NCI-H1694 treated with DMSO at 0.1 percent for 48 hours (cell line): ENCODE measurements around the gene SYVN1.

Source experiments
- DNase-seq: peaks from one replicate; lab custom pipeline; 2025; lab: John Stamatoyannopoulos, UW

SYVN1 gene

DNA sequence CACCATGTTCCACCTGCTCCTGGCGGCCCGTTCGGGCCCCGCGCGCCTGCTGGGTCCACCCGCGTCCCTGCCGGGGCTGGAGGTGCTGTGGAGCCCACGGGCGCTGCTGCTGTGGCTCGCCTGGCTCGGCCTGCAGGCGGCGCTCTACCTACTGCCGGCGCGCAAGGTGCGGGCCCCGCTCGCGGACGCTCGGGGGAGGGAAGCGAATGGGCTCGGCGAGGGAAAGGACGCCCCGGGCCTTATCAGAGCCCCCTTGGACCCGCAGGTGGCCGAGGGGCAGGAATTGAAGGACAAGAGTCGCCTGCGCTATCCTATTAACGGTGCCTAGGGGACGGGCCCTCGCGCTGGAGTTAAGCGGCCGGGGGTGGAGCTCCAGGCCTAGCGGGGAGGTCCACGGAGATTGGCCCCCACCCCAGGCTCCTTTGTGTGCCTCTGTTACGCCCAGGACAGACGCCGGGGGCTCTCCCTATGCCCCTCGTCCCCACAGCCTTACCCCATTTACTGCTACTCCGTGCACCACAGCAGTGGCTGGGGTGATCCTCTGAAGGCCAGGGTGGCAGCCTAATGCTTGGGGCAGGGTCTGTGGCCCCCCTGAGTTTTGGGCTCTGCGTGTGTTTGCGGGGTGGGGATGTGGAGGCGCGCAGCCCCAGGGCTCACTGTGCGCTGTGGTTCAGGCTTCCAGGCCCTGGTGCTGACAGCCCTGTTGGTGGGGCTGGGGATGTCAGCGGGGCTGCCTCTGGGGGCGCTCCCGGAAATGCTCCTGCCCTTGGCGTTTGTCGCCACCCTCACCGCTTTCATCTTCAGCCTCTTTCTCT, 21.6 kb downstream of the SYVN1 start:
- no peak for DNase-seq

DNA sequence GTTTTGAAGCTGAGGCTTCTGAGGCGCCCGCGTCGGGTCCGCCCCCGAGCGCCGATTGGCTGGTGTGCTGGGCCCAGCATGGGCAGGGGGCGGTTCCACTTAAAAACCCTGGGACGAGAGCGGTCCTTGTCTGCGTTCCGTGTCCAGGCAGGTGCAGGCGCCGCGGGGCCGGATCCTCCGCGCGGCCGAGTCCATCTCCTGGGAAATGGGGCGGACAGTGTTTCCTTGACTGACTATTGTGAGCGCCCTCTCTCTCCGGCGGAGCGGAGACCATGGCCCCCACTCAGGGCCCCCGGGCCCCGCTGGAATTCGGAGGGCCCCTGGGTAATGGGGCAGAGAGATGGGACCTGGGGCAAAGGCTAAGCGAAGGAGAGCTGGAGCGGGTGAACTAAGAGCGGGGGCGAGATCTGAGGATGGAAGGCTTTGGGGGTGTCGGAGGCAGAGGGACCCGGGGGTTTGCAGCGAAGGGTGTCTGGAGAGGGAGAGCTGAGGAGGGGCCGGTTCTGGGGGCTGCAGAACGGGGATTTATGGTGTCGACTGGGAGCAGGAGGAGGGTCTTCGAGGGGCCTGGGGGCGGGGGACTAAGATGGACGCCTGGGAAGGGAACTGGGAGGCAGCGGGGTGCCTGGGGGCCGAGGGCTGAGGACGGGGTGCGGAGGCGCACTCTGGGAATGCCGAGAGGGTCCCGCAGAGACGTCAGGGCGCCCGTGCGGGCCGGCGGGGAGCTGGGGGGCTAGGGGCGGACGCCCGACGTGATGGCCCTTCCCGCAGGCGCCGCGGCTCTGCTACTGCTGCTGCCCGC, 22.4 kb downstream of the SYVN1 start, which contains the start of gene TM7SF2:
TSS of gene TM7SF2 (plus strand) at position 129 of the 802 bp plus-strand sequence. CDS start at position 273, 144 bp downstream.
- DNase-seq = peak; percentile 75

DNA sequence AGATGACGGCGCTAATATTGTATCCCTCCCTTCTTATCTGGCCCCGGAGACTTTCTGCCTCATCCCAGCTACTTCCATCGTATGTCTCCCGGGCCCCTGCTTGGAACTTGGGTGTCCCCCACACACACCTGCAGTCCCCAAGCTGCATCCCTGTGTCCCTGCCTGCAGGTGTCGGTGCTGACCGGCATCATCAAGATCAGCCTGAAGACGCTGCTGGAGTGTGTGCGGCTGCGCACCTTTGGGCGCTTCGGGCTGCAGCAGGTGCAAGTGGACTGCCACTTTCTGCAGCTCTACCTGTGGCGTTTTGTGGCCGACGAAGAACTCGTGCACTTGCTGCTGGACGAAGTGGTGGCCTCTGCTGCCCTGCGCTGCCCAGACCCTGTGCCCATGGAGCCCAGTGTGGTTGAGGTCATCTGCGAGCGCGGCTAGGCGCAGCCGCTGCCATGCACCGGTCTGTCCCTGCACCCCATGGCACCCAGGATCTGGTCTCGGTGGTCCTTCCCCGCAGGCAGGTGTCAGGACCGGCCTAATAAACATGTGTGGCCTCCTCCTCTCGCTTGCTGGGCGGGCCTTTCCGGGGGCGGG, 23.1 kb downstream of the SYVN1 start:
- DNase-seq = no peak

DNA sequence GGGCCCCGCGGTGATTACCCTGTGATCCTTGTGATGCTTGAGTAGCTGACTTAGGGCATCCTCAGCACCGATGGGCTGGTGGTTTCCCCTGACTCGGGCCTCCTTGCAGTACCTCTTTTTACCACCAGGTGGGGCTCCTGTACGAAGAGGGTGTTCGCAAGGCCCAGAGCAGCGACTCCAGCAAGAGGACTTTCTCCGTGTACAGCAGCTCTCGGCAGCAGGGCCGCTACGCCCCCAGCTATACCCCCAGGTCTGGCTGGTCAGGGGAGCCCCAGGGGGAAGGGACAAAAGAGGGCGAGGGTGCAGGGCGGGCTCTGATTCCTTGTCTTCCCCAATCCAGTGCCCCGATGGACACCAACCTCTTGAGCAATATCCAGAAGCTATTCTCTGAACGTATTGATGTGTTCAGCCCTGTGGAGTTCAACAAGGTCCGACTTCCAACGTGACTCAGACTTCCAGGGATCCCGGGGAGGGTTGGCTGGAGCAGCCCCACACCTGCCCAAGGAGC, 23.9 kb downstream of the SYVN1 start:
- peak; percentile 66 for DNase-seq

DNA sequence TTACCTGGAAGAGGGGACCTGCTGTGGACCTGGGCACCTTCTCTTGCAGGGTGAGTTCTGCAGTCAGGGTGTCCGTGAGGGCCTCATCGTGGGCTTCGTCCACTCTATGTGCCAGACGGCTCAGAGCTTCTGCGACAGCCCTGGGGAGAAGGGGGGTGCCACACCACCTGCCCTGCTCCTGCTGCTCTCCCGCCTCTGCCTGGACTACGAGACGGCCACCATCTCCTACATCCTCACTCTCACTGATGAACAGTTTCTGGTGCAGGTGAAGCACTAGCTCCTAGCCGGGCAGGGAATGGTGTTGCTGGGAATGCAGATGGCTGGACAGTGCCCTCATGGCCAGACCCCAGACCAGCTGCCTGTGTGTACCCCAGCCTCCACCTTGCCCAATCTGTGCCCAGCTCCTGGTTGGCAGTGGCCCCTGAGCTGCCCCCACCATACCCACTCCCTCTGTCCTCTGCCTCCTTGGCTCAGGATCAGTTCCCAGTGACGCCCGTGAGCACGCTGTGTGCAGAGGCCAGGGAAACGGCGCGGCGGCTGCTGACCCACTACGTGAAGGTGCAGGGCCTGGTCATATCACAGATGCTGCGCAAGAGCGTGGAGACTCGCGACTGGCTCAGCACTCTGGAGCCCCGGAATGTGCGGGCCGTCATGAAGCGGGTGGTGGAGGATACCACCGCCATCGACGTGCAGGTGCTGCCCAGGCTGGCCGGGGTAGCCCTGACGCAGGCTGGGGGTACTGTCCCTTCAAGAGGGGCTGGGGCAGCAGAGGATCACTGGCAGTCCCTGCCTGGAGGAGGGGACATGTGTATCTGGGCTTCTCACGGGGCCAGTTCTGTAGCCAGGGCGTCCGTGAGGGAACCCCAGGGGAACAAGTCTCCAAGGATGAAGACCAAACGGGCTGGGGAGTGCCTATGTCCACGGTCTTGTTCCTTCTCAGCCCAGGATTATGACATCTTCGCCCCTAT, 24.8 kb downstream of the SYVN1 start:
- DNase-seq = no peak

DNA sequence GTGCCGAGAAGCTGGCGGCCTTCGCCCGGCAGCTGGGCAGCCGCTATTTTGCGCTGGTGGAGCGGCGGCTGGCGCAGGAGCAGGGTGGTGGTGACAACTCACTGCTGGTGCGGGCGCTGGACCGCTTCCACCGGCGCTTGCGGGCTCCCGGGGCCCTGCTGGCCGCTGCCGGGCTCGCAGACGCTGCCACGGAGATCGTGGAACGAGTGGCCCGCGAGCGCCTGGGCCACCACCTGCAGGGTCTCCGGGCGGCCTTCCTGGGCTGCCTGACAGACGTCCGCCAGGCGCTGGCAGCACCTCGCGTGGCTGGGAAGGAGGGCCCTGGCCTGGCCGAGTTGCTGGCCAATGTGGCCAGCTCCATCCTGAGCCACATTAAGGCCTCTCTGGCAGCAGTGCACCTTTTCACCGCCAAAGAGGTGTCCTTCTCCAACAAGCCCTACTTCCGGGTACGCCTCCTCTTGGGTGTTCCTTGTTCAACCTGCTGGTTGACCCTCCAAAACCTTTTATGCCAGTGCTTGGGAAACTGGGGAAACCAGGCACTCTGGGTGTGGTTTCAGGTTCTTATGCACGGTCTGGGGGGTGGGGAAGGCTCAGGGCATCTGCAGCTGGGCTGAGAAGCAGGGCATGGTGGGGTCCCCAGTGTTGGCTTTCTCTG, 25.7 kb downstream of the SYVN1 start:
- DNase-seq = no peak

DNA sequence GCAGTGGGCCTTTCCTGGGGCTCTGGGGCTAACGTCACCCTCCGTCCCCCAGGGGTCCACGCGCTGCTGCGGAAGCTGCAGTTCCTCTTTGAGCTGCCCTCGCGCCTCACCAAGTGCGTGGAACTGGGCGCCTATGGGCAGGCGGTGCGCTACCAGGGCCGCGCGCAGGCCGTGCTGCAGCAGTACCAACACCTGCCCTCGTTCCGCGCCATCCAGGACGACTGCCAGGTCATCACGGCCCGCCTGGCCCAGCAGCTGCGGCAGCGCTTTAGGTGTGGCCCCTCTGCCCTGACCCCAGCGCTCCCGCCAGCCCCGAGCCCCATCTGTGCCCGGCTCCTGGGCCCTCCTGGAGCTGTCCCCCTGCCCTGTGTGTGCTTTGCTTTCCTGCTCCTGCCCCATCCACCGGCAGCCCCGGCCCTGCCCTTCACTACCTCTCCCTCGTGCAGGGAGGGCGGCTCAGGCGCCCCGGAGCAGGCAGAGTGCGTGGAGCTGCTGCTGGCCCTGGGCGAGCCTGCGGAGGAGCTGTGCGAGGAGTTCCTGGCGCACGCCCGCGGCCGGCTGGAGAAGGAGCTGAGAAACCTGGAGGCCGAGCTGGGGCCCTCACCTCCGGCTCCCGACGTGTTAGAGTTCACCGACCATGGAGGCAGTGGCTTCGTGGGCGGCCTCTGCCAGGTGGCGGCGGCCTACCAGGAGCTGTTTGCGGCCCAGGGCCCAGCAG, 26.4 kb downstream of the SYVN1 start:
- no peak for DNase-seq

DNA sequence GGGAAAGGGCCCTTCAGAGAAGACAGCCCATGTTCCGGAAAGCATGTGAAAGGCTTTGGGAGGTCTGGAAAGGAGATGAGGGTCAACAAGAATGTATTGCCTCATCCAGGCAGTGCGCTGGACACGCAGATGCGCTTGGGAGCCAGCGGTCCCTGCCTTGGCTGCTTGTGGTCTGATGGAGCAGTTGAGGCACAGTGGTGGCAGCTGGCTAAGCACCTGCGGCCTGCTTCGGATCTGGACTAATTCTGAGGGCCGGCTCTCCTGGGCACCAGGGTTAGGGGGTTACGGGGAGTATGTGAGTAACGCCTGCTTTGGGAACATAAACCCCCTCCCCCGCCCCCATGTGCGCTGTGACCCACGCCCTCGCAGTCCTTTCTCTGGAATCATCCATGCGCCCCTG, 27.2 kb downstream of the SYVN1 start:
- DNase-seq = no peak

DNA sequence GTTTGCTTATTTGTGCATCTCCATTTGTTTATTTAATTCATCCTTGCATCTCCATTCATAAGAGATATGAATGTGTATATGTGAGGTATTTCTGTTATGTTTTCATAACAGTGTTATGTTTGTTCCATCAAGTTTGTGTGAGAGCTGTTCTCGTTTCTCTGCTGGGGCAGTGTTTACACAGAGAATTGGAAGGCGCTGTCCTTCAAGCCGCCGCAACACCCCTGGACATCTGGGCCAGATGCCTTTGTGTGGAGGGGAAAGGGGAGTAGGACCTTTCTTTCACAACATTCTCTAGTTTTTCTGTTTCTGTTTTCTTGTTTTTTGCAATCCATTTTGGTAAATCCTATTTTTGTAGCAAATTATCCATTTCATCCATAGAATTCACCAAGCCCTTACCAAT, 29.7 kb downstream of the SYVN1 start:
- no peak for DNase-seq

DNA sequence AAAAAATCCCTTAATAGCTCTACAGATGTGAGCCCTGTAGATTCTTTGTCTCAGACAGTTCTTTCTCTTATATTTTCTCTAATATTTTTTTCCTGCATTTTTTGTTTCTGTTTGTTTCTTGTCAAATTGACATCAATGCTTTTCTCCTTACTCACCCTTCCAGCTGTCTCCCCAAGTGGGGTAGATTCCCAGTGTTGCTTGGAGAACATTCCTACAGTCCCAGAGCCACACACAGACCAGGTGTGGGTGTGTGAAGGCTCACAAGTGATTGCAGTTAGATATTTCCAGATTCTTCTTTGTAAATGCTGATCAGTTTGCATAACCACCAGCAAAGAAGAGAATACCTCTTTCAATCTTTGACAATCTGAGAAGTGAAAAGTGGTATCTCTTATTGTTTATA, 30.8 kb downstream of the SYVN1 start:
- no peak for DNase-seq

DNA sequence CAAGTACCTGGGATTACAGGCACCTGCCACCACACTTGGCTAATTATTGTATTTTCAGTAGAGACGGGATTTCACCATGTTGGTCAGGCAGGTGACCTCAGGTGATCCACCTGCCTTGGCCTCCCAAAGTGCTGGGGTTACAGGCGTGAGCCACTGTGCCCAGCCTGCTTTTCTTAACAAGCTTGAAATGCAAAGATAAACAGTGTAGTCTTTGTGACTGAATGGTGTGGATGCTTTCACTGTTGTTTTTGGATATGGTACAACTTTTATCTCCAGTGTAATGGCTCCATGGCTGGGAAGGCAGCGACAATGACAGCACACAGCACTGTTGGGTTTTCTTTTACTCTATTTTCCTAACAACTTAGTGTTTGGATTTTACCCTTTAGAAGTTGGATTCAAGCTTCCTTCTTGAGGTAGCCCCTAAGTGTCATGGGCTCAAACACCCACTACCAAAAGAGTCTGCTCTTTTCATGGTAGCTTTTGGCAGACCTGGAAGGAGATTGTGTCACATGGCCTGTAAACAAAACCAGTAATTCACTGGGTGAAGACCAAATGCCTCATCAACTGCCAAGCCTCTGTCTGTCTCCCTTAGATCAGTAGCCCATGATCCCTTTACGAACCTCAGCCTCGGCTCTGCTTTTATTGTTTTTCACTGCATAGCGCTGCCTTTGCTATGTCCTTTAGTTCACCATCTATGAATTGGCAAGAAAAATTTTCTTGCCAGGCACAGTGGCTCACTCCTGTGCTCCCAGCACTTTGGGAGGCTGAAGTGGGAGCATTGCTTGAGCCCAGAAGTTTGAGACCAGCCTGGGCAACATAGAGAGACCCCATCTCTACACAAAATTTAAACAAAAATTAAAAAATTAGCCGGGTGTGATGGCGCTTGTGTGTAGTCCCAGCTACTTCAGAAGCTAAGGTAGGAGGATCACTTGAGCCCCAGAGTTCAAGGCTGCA, 31.9 kb downstream of the SYVN1 start:
- DNase-seq = no peak

DNA sequence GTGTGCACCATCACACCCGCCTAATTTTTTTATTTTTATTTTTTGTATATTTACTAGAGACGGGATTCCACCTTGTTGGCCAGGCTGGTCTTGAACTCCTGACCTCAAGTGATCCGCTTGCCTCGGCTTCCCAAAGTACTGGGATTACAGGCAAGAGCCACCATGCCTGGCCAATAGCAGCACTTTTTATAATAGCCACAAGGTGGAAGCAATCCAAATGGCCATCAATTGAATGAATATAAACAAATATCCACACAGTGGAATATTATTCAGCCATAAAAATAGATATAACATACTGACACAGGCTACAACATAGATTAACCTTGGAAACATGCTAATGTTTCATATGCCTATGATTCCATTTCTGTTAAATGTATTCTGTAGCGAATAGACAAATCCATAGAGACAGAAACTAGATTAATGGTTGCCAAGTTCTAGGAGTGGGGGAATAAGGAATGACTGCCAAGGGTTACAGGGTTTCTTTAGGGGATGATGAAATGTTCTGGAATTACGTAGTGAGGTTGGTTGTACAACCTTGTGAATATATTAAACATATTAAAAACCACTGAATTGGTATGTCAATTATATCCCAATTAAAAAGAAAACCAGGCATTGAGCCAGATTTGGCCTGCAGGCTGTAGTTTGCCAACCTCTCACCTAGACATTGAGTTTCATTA, 33.5 kb downstream of the SYVN1 start:
- DNase-seq = no peak

DNA sequence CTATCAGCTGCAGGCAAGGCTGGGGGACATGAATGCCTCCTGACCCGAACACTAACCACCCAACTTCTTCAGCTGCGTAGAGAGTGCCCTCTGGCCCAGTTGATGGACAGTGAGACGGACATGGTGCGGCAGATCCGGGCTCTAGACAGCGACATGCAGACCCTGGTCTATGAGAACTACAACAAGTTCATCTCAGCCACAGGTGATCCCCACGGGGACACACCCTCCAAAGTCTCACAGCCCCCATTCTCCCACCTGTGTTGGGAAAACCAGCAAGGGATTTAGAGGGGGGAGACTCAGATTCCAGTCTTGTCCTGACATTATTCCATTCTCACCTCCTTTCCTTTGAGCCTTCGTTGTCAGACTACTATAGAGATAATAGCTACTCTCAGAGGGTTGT, 37.4 kb downstream of the SYVN1 start:
- no peak for DNase-seq

DNA sequence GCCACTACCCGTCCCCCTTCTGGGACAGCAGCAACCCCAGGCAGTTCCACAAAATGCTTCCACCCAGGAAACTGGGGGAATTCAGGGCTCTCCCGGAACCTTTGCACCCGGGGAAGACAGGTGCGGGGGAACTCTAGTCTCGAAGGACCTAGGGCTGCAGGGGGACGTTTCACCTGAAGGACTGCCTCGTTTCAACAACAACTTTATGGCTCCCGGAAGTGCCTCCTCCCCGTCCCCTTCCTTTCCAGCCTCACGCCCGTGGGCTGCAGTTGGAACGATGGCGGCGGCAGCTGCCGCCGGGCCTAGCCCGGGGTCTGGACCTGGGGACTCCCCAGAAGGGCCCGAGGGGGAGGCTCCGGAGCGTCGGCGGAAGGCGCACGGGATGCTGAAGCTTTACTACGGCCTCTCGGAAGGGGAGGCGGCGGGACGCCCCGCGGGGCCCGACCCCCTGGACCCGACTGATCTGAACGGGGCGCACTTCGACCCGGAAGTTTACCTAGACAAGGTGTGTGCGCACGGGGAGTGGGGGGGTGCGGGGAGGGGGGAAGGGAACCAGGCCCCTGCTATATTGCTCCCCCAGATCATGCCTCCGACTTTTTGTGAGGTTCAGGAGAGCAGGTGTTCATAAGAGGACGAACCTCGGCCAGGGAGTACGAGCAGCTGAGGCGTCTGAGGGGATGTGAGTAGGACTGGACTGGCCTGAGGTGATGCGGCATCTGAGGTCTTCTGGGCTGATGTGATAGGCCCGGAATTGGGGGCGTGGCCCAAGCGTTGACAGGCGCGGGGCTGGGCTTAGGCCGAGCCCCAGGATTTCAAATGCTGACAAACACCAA, 38.1 kb downstream of the SYVN1 start, which contains the start of gene VPS51:
TSS of gene VPS51 (plus strand) at position 241 of the 833 bp plus-strand sequence. CDS start at position 278, 37 bp downstream.
- DNase-seq = peak; percentile 79

DNA sequence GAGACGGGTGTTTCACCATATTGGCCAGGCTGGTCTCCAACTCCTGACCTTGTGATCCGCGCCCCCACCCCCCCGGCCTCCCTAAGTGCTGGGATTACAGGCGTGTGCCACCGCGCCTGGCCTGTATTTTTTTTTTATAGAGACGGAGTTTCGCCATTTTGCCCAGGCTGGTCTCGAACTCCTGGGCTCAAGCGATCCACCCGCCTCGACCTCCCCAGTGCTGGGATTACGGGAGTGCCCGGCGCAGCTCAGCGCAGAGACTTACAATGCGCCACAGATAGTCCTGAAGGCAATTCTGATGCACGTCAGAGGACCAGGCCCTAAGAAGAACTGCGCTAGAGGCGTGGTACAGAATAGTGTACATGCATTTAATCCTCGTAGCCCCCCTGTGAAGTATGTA, 38.9 kb downstream of the SYVN1 start:
- no peak for DNase-seq

DNA sequence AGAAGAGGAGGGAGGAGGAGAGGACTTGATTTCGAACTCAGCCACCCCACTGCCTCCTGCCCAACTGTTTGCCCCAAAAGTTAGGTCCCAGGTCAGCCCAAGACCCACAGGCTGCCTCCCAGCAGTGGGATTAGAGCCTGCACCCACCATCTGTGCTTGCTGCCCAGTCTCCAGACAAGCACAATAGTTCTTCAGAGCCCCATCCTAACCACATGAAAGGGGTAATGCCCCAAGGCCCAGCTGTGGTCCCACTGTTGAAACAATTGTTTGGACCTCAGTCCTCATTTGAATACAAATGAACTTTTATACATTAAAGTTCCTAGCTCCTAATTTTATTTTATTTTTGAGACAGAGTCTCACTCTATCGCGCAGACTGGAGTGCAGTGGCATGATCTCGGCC, 43.7 kb downstream of the SYVN1 start:
- DNase-seq = no peak

DNA sequence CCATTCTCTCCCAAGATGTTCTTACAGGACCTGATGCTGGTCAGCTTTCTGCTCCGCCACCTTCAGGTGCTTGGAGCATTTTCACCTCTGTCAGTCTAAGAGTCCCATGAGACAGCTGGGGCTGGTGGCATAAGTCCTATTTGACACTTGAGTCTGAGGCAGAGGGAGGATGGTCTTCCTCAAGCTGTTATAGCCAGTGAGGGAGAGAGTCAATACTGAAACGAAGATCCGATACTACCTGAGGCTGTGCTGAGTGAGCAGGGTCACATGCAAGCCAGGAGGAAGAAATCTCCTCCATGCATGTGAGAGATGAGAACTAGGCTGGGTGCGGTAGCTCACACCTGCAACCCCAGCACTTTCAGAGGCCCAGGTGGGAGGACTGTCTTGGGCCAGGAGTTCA, 44.7 kb downstream of the SYVN1 start:
- no peak for DNase-seq
